Activated T-cell treated with anti-CD3 and anti-CD28 coated beads, Interleukin-2, amount 50 U/mL, for 72 hours (primary cell): ENCODE measurements around the gene PTPRD. TPM values are rescaled to one million over a fixed set of nuclear protein-coding genes. Genes with fewer than 3 reads are reported as not detected.

ENCODE experiments used
- ATAC-seq, 2 donors: fragments of 150-1000 bp; cut with Tn5 transposase; replicated peaks in 1 of 2; 2 replicates each; pipeline ENCODE4 v1.10.0; 2021; ENCODE audit warnings: moderate library complexity in 2 of 2, mild to moderate bottlenecking in 1 of 2
- DNase-seq, 2 donors: peaks; one replicate each; pipeline ENCODE4 v3.0.0; 2021 to 2022; ENCODE audit warnings: mixed read lengths in 1 of 2
- H3K27ac Mint-ChIP-seq: one replicate; pipeline ENCODE4 v1.8.0; 2022; ENCODE audit warnings: mild to moderate bottlenecking, moderate library complexity, mixed read lengths
- H3K27me3 Mint-ChIP-seq: one replicate; pipeline ENCODE4 v1.8.0; 2022; ENCODE audit warnings: low read depth, mixed read lengths
- H3K36me3 Mint-ChIP-seq, 2 donors: one replicate each; pipeline ENCODE4 v1.8.0; 2022; ENCODE audit warnings: mixed read lengths in 2 of 2, mild to moderate bottlenecking in 1 of 2; ENCODE audit not compliant: insufficient read depth in 2 of 2
- H3K4me1 Mint-ChIP-seq: one replicate; pipeline ENCODE4 v1.8.0; 2022; ENCODE audit warnings: low read depth, mixed read lengths
- H3K4me3 Mint-ChIP-seq, 2 donors: one replicate each; pipeline ENCODE4 v1.8.0; 2022; ENCODE audit warnings: mild to moderate bottlenecking in 2 of 2, mixed read lengths in 2 of 2, moderate library complexity in 2 of 2
- H3K9me3 Mint-ChIP-seq, 2 donors: one replicate each; pipeline ENCODE4 v1.8.0; 2022; ENCODE audit warnings: mixed read lengths in 2 of 2
- total RNA-seq, 2 donors: library from RNA; stranded (reverse); gene quantifications; one replicate each; pipeline ENCODE4 v1.2.3, GENCODE V29; 2022

PTPRD gene
- total RNA-seq, 2 donors from 2014 or later = 0.44 TPM; not detected in 1

DNA sequence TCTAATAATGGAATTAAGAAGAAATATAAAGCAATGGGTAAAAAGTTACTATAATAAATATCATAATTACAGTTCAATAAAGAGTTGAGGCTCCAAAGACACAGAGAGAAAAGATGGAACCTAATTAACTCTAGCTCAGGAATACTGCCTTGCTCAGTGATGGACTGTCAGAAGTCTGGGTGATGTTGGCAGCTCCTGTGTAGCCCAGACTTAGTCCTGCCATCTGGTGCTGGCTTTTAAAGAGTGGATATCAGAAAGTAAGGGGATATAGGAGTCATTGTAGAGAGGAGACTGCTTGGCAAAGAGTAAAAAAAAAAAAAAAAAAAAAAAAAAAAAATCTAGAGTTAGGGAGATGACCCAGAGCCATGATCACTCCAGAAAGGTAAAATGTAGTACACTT lies 2261.4 kb downstream of the PTPRD start:
- ATAC-seq = no peak
- Mint-ChIP-seq H3K4me1 (no peaks in the 10 kb centered on the region), H3K9me3 (no peaks in the 10 kb centered on the region), H3K27ac (no peak overlapping the region), H3K27me3 (no peaks in the 10 kb centered on the region), H3K4me3 (no peak overlapping the region), H3K36me3 (no peaks in the 10 kb centered on the region)
- no peak for DNase-seq

DNA sequence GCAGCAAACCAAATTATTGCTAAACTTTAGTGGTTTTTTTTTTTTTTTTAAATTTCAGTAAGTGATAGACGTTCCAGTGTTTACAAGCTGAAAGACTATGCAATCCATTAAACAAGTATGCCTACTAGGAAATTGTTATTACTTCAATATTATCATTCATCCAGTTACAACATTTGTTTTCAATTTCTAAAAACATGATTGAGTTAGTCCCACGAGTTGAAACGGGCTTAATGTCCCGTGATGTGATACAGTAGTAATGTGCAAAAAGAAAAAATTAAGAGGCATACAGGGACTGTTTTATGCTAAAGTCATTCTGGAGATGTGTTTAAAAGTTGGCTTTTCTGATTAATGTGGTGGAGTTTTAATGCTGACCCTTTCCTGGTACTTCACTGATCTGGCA lies 2262.9 kb downstream of the PTPRD start:
- Mint-ChIP-seq H3K27me3 (no peaks in the 10 kb centered on the region), H3K27ac (no peak overlapping the region), H3K4me3 (no peak overlapping the region), H3K9me3 (no peaks in the 10 kb centered on the region), H3K4me1 (no peaks in the 10 kb centered on the region), H3K36me3 (no peaks in the 10 kb centered on the region)
- DNase-seq = no peak
- no peak for ATAC-seq

DNA sequence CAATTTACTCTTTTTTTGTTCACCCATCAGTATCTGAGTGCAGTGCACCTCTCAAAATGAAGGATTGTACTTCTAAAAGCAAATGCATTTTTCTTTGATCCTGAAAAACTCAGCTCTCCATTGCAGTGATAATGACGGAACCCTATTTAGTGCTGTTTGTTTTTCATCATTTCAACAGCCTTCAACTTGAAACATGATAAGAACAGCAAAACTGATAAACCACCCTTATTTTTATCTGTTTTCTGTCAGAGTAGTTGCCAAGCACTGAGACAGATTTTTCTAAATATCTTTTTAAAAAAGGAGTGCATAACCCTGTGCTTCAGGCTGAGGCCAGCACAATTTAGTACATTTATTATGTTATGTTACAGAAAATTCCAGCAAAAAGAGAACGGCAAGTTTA lies 2263.4 kb downstream of the PTPRD start:
- no peaks in the 10 kb centered on the region for H3K4me1 Mint-ChIP-seq
- no peak overlapping the region for H3K4me3 Mint-ChIP-seq
- DNase-seq (no peak), ATAC-seq (no peak)
- no peaks in the 10 kb centered on the region for H3K36me3 Mint-ChIP-seq
- H3K27me3 Mint-ChIP-seq = no peaks in the 10 kb centered on the region
- no peaks in the 10 kb centered on the region for H3K9me3 Mint-ChIP-seq
- no peak overlapping the region for H3K27ac Mint-ChIP-seq

DNA sequence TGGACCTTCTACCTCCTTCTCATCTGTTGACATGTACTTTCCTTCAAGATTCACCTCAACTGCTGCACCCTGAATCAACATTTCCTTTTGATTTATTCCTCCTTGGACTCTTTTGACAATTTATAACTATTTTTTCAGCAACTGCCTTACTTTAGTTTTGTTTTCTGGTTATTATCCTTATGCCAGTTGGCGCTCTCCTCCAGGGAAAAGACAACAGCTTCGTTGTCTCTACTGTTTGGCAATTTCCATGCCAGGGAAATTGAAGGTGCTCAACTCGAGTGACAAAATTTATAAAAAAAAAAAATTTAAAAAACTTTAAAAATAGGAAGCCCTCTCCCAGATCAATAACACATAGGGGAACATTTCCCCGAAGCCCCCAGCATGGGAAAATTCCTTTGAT lies 2264.0 kb downstream of the PTPRD start:
- no peak for DNase-seq
- H3K4me3 Mint-ChIP-seq = no peak overlapping the region
- no peaks in the 10 kb centered on the region for H3K36me3 Mint-ChIP-seq
- ATAC-seq = no peak
- no peaks in the 10 kb centered on the region for H3K27me3 Mint-ChIP-seq
- H3K9me3 Mint-ChIP-seq = no peaks in the 10 kb centered on the region
- no peak overlapping the region for H3K27ac Mint-ChIP-seq
- no peaks in the 10 kb centered on the region for H3K4me1 Mint-ChIP-seq

DNA sequence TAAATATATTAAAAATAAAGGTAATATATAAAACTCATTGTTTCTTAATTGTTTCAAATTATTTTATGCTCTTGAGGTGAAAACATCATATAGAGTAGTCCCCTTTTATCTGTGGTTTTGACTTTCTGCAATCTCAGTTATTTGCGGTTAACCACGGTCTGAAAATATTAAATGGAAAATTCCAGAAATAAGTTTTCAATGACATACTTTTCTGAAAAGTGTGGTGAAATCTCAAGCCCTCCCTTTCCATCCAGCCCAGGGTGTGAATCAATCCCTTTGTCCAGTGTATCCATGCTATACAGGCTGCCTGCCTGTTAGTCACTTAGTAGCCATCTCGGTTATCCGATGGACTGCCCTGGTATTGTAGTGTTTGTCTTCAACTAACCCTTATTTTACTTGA lies 2266.5 kb downstream of the PTPRD start:
- Mint-ChIP-seq H3K9me3 (no peaks in the 10 kb centered on the region), H3K36me3 (no peaks in the 10 kb centered on the region), H3K4me3 (no peak overlapping the region), H3K27me3 (no peaks in the 10 kb centered on the region), H3K27ac (no peak overlapping the region), H3K4me1 (no peaks in the 10 kb centered on the region)
- DNase-seq (no peak), ATAC-seq (no peak)

DNA sequence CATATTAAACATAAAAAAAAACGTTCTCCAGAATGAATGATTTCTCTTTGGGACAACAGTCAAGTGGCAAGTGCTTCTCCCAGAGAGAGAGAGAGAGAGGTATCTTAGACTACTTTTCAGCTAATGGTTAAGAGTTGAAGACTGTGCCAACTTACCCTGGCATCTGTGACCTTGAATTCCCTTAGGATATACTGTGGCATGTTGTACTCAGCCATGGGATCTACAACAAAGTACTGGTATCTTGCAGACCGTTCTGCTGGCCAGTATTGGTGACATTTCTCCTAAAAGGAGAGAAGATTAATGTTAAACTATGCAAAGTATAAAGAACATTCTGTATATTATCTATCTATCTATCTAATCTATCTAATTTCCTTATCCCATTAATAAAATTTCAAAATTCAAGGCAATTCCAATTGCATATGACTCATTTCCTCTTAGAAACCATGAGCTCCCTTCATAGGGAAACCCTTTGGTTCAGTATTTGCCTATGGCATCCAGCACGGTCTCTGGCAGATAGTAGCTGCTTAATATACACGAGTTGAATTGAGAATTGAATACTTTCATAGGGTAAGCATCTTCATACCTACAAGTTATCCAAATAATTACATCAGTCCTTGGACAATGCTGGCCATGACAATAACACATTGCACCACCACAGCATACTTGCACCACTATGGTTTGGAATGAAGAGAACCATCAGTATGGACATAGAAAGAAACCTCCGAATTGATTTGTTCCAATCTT lies 2273.9 kb downstream of the PTPRD start:
- Mint-ChIP-seq H3K4me1 (no peaks in the 10 kb centered on the region), H3K27me3 (no peaks in the 10 kb centered on the region), H3K4me3 (no peak overlapping the region), H3K9me3 (peaks cover 0 to 3% of the 10 kb centered on the region in 2 donors), H3K27ac (no peak overlapping the region), H3K36me3 (no peaks in the 10 kb centered on the region)
- DNase-seq = no peak
- no peak for ATAC-seq

DNA sequence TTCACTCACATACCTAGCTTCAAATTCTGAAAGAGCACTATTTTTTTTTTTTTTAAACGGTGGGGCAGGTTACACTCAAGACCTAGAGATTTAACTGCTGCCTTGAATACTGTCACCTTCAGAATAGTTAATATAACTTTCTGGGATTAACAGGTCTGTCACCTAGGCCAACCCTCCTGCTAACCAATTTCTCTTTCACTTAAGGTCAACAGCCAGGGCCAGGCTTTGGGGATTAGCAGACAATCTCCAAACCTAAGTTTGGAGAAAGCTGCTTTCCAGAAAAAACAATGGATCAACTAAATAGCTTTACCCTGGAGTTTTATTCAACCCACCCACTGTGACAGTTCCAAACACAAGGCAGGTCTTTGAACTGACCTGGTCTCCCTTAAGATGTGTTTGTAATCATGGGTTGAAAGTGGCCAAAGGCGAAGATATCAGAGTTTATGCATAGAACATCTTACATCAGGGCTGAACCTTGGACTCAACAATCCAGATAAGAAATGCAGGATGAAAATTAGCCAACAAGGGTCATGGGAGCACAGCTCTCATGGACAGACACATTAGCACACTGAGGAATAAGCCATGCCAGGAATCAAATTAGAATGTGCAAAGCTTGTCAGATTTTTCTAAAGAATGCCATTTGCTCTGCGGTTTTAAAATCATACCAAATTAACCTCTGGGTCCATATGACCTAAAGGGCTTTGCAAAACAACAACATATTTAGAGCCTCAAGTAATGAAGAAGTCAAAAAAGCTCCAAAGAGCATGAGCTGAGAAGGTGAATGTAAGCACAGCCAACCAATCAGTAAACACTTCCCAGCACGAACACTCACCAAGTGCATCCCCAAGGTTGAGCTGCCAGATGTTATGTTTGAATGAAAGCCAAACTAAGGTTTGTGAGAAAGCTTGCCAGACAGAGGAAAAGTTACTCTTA lies 2274.7 kb downstream of the PTPRD start:
- ATAC-seq (no peak), DNase-seq (no peak)
- peaks cover 0 to 3% of the 10 kb centered on the region in 2 donors for H3K9me3 Mint-ChIP-seq
- H3K27ac Mint-ChIP-seq = no peak overlapping the region
- no peak overlapping the region for H3K4me3 Mint-ChIP-seq
- H3K27me3 Mint-ChIP-seq = no peaks in the 10 kb centered on the region
- H3K4me1 Mint-ChIP-seq = no peaks in the 10 kb centered on the region
- no peaks in the 10 kb centered on the region for H3K36me3 Mint-ChIP-seq

DNA sequence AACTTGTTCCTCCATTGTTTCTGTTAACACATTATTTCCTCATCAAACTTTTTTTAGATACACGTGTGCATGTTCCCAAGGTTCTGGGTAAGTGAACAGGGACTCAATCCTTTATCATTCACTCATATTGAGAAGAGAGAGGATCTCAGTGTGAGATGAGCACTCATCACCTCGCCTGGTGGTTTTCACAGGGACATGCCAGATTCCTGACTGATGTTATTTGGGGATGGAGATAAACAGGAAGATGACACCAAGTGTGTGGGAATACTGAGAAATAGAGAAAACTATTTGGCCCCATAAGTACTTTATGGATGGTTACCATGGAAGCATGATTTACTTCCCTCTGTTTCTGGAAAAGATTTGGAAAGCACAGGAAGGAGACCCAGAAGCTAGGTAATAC lies 2279.9 kb downstream of the PTPRD start:
- H3K4me1 Mint-ChIP-seq = no peaks in the 10 kb centered on the region
- DNase-seq (no peak), ATAC-seq (no peak)
- H3K27me3 Mint-ChIP-seq = no peaks in the 10 kb centered on the region
- no peaks in the 10 kb centered on the region for H3K36me3 Mint-ChIP-seq
- H3K4me3 Mint-ChIP-seq = no peak overlapping the region
- H3K9me3 Mint-ChIP-seq = peaks cover 0 to 3% of the 10 kb centered on the region in 2 donors
- no peak overlapping the region for H3K27ac Mint-ChIP-seq

DNA sequence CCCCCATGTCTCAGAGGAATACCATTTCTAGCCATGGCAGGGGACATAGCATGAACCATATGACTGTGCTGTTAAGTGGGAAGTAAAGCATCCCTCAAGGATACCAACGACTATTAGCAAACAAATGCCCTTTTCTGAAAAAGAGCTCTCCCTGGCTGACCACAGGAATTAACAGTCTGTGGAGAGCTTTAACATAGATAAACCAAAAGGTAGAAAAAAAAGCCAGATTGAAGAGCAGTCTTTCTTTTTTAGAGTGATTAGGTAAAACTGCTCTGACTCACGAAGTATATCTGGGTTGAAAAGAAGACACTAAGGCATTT lies 2280.5 kb downstream of the PTPRD start:
- no peak overlapping the region for H3K4me3 Mint-ChIP-seq
- no peaks in the 10 kb centered on the region for H3K36me3 Mint-ChIP-seq
- ATAC-seq = no peak
- peaks cover 0 to 3% of the 10 kb centered on the region in 2 donors for H3K9me3 Mint-ChIP-seq
- DNase-seq = no peak
- no peaks in the 10 kb centered on the region for H3K4me1 Mint-ChIP-seq
- H3K27ac Mint-ChIP-seq = no peak overlapping the region
- H3K27me3 Mint-ChIP-seq = no peaks in the 10 kb centered on the region

DNA sequence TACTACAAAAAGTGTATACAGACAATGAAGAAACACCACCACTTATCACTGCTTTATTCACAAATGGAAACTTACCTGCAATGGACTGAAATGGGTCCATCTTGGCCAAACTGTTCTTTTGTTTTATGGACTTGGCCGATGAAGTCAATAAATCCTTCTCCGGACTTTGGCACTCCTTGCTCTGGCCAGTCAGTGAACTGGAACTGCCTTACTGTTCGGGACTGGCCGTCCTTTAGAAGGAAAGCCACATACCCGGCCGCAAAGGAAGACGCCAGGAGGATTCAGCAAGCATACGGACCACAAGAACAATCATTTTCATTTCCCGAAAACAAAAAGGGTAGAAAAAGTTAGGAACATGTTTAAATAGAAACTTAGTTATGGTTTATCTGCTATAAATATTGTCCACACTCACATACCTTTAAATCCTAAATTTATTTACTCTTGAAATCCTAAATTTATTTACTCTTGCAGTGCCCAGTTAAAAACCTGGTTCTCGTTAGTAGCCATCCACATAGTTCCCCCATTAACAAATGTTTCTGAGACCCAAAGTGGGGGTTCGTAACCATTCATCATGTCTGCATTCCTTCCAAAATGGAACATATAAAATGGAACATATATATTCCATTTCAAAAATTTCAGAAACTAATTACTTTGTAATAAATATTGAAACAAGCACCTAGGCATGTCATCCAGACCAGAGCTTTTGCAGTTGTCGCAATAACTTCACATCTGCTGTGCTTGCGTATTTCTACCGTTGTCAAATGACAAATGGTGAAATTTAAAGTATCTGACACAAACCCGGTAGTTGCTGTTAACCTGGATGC lies 2281.1 kb downstream of the PTPRD start:
- DNase-seq (no peak), ATAC-seq (no peak)
- Mint-ChIP-seq H3K4me1 (no peaks in the 10 kb centered on the region), H3K27me3 (no peaks in the 10 kb centered on the region), H3K27ac (no peak overlapping the region), H3K36me3 (no peaks in the 10 kb centered on the region), H3K9me3 (peaks cover 0 to 3% of the 10 kb centered on the region in 2 donors), H3K4me3 (no peak overlapping the region)

DNA sequence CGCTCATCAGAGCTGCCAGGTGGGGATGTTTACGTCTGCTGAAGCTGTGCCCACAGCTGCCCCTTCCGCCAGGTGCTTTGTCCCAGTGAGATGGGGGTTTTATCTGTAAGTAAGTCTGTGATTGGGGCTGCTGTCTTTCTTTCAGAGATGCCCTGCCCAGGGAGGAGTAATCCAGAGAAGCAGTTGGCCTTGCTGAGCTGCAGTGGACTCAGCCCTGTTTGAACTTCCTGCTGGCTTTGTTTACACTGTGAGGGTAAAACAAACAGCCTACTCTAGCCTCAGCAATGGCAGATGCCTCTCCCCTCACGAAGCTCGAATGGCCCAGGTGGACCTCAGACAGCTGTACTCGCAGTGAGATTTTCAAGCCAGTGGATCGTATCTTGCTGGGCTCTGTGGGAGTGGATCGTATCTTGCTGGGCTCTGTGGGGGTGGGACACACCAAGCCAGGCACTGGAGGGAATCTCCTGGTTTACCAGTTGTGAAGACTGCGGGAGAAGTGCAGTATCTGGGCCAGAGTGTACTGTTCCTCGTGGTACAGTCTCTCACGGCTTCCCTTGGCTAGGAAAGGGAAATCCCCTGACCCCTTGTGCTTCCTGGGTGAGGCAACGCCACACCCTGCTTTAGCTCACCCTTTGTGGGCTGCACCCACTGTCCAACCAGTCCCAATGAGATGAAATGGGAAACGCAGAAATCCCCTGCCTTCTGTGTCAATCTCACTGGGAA lies 2283.1 kb downstream of the PTPRD start:
- Mint-ChIP-seq H3K4me1 (no peaks in the 10 kb centered on the region), H3K9me3 (no peaks in the 10 kb centered on the region), H3K27me3 (no peaks in the 10 kb centered on the region), H3K27ac (no peak overlapping the region), H3K4me3 (no peak overlapping the region), H3K36me3 (peaks cover 0 to 1% of the 10 kb centered on the region in 2 donors)
- no peak for DNase-seq
- ATAC-seq = no peak

DNA sequence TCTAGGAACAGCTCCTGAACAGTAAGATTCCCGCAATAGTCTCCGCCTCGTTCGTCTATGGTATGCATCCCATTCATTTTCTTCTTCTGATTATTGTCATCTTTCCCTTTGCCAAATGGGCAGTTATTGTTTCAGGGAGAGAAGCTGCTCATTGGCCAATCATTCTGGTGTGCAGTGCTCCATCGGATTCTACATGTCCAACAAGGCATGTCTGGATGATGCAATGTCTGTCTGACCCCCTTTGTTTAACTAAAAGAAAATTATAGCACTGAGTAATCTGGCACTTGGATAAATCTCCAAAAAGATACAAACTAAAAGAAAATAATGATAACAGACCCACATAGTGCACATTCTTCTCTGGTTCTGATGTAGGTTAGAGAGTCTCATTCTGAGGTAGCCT lies 2297.6 kb downstream of the PTPRD start:
- Mint-ChIP-seq H3K27ac (no peak overlapping the region), H3K4me3 (no peak overlapping the region), H3K4me1 (no peaks in the 10 kb centered on the region), H3K36me3 (no peaks in the 10 kb centered on the region), H3K27me3 (no peaks in the 10 kb centered on the region), H3K9me3 (peaks cover 0 to 4% of the 10 kb centered on the region in 2 donors)
- ATAC-seq (no peak), DNase-seq (no peak)
